Measurements from ENCODE around the gene EEFSEC. TPM values are rescaled to one million over a fixed set of nuclear protein-coding genes. Genes with fewer than 3 reads are reported as not detected.

EEFSEC gene
- total and polyA plus RNA-seq, 2 of the 8 experiments (the other 6 are each of a cell fraction or from before 2014, with no cell fraction given), result 13.1 to 19.8 TPM

DNA sequence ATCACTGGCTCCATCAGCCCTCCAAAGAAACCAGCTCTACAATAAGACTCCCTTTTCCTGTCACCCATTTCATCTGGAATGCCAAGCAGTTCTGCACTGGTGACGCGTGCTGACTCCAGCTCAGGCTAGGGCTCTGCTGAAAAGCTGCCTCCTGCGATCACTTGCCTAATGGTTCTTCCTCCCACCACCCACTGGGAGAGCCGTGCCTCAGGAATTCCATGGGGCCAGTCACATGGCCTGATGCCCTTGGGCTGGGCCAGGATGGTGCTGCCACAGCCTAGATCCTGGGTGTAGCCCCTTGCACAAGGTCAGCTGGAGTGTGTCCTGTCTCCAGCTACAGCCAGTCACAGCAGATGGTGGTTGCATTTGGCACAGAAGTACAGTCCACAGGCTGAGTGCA is 214.5 kb downstream of the EEFSEC start:
- Histone ChIP-seq H3K23ac (ENCODE audit: insufficient read length) (no peak overlapping the region), H3K36me3 (ENCODE audit: control insufficient read depth in 2 of 4, insufficient read depth in 4 of 4, low read length in 3 of 4) (no peaks in the 10 kb centered on the region), H3K4me1 (replicated peaks in 1 of 4; ENCODE audit: control insufficient read depth in 3 of 4, insufficient read depth in 4 of 4, low read length in 3 of 4) (peaks cover 0 to 6% (median 2%) of the 10 kb centered on the region in 4 experiments; a peak in 3 of 7 replicates), H2AFZ (ENCODE audit: low read length) (no peak overlapping the region), H3K14ac (ENCODE audit: insufficient read length) (no peak overlapping the region), H4K8ac (ENCODE audit: extremely low read depth, insufficient read depth, low read length) (no peak overlapping the region), H4K20me1 (replicated peaks in 1 of 2; ENCODE audit: control insufficient read depth in 1 of 2, insufficient read depth in 2 of 2, low read length in 2 of 2) (no peaks in the 10 kb centered on the region), H2BK12ac (ENCODE audit: low read depth, low read length) (peak overlapping the region; percentile 7; the same call in 1 of the 2 replicates), H4K5ac (ENCODE audit: insufficient read length, low read depth, low read length) (no peak overlapping the region), H2BK5ac (ENCODE audit: low read depth, low read length) (peak overlapping the region; percentile 76), H2AK5ac (ENCODE audit: low read depth, low read length) (peak overlapping the region; percentile 60), H3K4me3 (ENCODE audit: extremely low read depth in 1 of 4, insufficient read depth in 2 of 4, low read depth in 3 of 4, low read length in 4 of 4) (no peak overlapping the region), H3K4ac (replicated peaks; ENCODE audit: insufficient read length, low read depth, low read length) (no peak overlapping the region), H2BK120ac (replicated peaks; ENCODE audit: low read depth, low read length) (no peak overlapping the region), H3K18ac (ENCODE audit: extremely low read depth, low read length) (0 out of 2 replicates have a peak overlapping the region, but pooled peaks have one; percentile 51), H3K9me3 (ENCODE audit: insufficient read depth in 2 of 2, low read depth in 1 of 2, low read length in 1 of 2) (no peaks in the 10 kb centered on the region), H2BK15ac (ENCODE audit: low read length) (no peak overlapping the region), H3K27me3 (replicated peaks in 1 of 4; ENCODE audit: control insufficient read depth in 3 of 4, extremely low read depth in 1 of 4, insufficient read depth in 3 of 4, low read length in 3 of 4) (no peaks in the 10 kb centered on the region; a peak in 1 of 7 replicates), H3K56ac (replicated peaks; ENCODE audit: insufficient read length, low read depth, low read length) (no peak overlapping the region), H3K79me2 (ENCODE audit: control insufficient read depth in 1 of 2, insufficient read depth in 2 of 2, low read length in 2 of 2) (no peaks in the 10 kb centered on the region), H2BK20ac (ENCODE audit: low read length) (no peak overlapping the region), H3K23me2 (ENCODE audit: low read depth, low read length) (no peaks in the 10 kb centered on the region), H3K27ac (ENCODE audit: low read depth, low read length) (no peak overlapping the region), H3K79me1 (ENCODE audit: low read depth, low read length) (0 out of 2 replicates have a peak, but pooled peaks cover 2% of the 10 kb centered on the region), H4K91ac (replicated peaks; ENCODE audit: insufficient read length, low read length) (no peak overlapping the region), H3K4me2 (ENCODE audit: insufficient read depth in 1 of 2, low read depth in 2 of 2, low read length in 2 of 2) (no peak overlapping the region), H3K9ac (replicated peaks in 1 of 4; ENCODE audit: extremely low read depth in 1 of 4, low read depth in 3 of 4, low read length in 3 of 4) (no peak overlapping the region)
- ChIA-PET POLR2A (ENCODE audit: partially characterized antibody) (no interaction called here), CTCF (ENCODE audit: partially characterized antibody) (interaction anchor here (0.6 to 3.2 kb wide), 8 partner anchors 13 to 45 kb away, joined by 3 to 12 read pairs (median 4); no protein-coding TSS in a partner anchor)
- FAIRE-seq (no peak), DNase-seq (ENCODE audit: low read depth in 1 of 2, low spot score in 2 of 2) (no peak)
- WGBS, 2 experiments (ENCODE audit: extremely low coverage in 1 of 2, insufficient coverage in 1 of 2, insufficient read length in 1 of 2, insufficient replicate concordance in 2 of 2, low coverage in 1 of 2, low lambda C conversion rate in 2 of 2, missing lambda C conversion rate in 1 of 2), result 71% methylated on average over 4 of the region's 4 CpGs; no CpG with 5 or more reads in 1 of the 2 experiments
- no peak for TF ChIP-seq HDAC2 (IDR thresholded peaks at IDR 0.05; ENCODE audit: borderline replicate concordance in 1 of 2, low read depth in 2 of 2, low read length in 2 of 2)
- TF ChIP-seq, protein P1, sequence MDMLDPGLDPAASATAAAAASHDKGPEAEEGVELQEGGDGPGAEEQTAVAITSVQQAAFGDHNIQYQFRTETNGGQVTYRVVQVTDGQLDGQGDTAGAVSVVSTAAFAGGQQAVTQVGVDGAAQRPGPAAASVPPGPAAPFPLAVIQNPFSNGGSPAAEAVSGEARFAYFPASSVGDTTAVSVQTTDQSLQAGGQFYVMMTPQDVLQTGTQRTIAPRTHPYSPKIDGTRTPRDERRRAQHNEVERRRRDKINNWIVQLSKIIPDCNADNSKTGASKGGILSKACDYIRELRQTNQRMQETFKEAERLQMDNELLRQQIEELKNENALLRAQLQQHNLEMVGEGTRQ (IDR thresholded peaks at IDR 0.05; ENCODE audit: low read length), result peak; percentile 48; the same call in 1 of the 2 replicates
- no peak for TF ChIP-seq SP4 (IDR thresholded peaks at IDR 0.05; ENCODE audit: low read length)
- no peak for TF ChIP-seq CEBPB (IDR thresholded peaks at IDR 0.05; ENCODE audit: low read depth, low read length)
- TF ChIP-seq CBX8 (IDR thresholded peaks at IDR 0.05; ENCODE audit: borderline replicate concordance, low read depth, low read length), result no peak
- TF ChIP-seq TBP (IDR thresholded peaks at IDR 0.05; ENCODE audit: low read depth, low read length), result no peak
- TF ChIP-seq, protein P2, sequence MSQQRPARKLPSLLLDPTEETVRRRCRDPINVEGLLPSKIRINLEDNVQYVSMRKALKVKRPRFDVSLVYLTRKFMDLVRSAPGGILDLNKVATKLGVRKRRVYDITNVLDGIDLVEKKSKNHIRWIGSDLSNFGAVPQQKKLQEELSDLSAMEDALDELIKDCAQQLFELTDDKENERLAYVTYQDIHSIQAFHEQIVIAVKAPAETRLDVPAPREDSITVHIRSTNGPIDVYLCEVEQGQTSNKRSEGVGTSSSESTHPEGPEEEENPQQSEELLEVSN (IDR thresholded peaks at IDR 0.05), result no peak
